Central memory CD8-positive, alpha-beta T cell (primary cell): ENCODE results near the gene LPIN3.

Experiments
- ATAC-seq: fragments of 150-1000 bp; cut with Tn5 transposase; replicated peaks from 2 replicates; pipeline ENCODE4 v1.10.0; 2022; ENCODE audit warnings: mild to moderate bottlenecking, moderate FRiP score, moderate number of reproducible peaks; ENCODE audit not compliant: poor library complexity, severe bottlenecking; ENCODE audit errors: extremely low read depth
- DNase-seq, 2 donors: peaks; one replicate each; pipeline ENCODE4 v3.0.0; 2021; ENCODE audit warnings: low spot score in 2 of 2
- H3K27ac Mint-ChIP-seq: one replicate; pipeline ENCODE4 v1.8.0; 2022; ENCODE audit warnings: low read depth, mild to moderate bottlenecking, moderate library complexity, mixed read lengths
- H3K27me3 Mint-ChIP-seq: one replicate; pipeline ENCODE4 v1.8.0; 2022; ENCODE audit warnings: mixed read lengths
- H3K36me3 Mint-ChIP-seq: one replicate; pipeline ENCODE4 v1.8.0; 2022; ENCODE audit warnings: mild to moderate bottlenecking, moderate library complexity, mixed read lengths; ENCODE audit not compliant: insufficient read depth
- H3K4me1 Mint-ChIP-seq: one replicate; pipeline ENCODE4 v1.8.0; 2022; ENCODE audit warnings: mixed read lengths
- H3K4me3 Mint-ChIP-seq: one replicate; pipeline ENCODE4 v1.8.0; 2022; ENCODE audit warnings: mild to moderate bottlenecking, moderate library complexity, mixed read lengths
- H3K9me3 Mint-ChIP-seq: one replicate; pipeline ENCODE4 v1.8.0; 2022; ENCODE audit warnings: mixed read lengths

The LPIN3 gene

DNA sequence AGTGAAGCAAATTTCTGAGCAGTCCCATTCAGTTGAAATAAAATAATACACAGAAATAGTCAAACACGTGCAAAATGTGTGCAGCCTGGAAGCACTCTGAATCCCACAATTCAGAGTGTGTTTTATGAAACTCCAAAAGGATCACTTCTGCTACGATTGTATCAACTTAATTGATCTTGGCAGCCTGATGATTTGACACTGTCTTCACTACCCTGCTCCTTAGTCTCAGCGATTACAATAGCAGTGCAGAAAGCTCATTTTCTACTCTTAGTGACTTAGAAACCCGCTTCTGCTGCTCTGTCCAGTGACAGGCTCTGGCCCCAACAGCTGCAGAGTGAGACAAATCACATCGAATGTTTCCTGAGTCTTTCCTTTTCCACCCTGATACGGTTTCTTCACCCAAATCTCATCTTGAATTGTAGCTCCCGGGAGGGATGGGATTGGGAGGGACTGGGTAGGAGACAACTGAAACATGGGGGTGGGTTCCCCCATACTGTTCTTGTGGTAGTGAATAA lies 42.2 kb downstream of the LPIN3 start:
- Mint-ChIP-seq H3K9me3 (no peaks in the 10 kb centered on the region), H3K27me3 (peaks cover 56% of the 10 kb centered on the region), H3K4me3 (no peak overlapping the region), H3K4me1 (no peaks in the 10 kb centered on the region), H3K36me3 (no peaks in the 10 kb centered on the region), H3K27ac (no peak overlapping the region)
- DNase-seq = no peak
- no peak for ATAC-seq

DNA sequence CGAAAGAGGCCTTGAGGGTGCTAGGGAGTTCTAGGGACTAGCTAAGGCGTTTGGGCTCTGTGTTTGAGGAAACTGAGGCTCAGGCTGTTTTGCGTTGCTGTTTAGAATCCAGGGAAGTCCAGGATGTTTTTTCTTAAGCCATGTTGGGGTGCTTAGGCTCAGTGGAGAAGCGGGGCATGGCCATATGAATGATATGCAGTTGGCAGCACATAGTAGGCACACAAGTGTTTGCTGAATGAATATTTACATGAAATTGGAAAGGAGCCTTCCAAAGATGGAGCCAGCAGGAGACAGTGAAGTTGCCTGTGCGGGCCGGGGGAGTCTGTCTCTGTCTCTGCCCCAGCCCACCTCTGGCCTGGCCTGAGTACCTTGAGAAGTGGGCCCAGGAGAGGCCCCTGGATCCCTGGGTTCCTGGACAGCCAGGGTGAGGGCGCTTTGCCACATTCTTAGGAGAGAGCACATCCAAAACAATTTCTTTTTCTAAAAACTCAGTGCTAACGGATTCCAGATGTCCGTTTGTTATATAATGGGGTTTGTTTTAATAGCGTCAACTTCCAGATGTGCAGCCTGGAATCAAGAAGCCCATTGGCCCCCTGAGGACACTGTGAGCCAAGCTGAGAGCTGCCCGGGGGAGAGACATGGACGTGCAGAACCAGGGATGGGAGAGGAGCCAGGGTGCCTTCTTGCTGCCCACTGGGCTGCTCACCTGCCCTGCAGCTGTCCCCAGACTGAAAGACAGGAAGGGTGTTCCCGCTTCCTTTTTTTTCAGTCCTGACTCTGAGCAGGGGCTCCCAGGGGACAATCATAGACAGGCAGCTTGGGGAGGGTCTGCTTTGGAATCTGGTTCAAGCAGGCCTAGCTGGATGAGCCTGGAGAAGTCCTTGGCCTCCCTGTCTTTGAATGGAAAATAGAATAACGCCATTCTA lies 46.1 kb downstream of the LPIN3 start:
- DNase-seq = no peak
- H3K27me3 Mint-ChIP-seq = peaks cover 31% of the 10 kb centered on the region
- H3K4me1 Mint-ChIP-seq = no peaks in the 10 kb centered on the region
- H3K9me3 Mint-ChIP-seq = no peaks in the 10 kb centered on the region
- H3K27ac Mint-ChIP-seq = no peak overlapping the region
- H3K4me3 Mint-ChIP-seq = no peak overlapping the region
- H3K36me3 Mint-ChIP-seq = no peaks in the 10 kb centered on the region
- ATAC-seq = no peak

DNA sequence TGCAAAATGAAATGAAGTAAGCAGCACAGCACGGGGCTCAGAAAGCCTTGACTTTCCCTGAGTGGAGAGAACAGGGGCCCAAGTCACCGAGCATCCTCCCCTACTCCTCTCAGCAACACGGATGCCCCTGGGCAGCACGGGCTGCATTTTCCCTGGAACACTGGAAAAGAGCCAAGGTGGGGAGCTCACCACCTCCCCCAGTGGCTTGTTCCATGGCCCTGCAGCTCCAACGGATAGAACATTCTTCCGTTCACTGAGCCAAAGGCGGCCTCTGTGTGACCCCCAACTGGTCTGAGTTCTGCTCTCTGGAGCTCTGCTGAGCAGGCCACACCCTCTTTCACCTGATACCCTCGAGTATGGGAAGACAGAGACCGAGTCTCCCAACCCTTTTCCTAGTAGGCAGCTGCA lies 46.8 kb downstream of the LPIN3 start:
- H3K27ac Mint-ChIP-seq = no peak overlapping the region
- H3K36me3 Mint-ChIP-seq = no peaks in the 10 kb centered on the region
- no peak overlapping the region for H3K4me3 Mint-ChIP-seq
- H3K4me1 Mint-ChIP-seq = no peaks in the 10 kb centered on the region
- DNase-seq (no peak), ATAC-seq (no peak)
- H3K9me3 Mint-ChIP-seq = no peaks in the 10 kb centered on the region
- H3K27me3 Mint-ChIP-seq = peaks cover 31% of the 10 kb centered on the region

DNA sequence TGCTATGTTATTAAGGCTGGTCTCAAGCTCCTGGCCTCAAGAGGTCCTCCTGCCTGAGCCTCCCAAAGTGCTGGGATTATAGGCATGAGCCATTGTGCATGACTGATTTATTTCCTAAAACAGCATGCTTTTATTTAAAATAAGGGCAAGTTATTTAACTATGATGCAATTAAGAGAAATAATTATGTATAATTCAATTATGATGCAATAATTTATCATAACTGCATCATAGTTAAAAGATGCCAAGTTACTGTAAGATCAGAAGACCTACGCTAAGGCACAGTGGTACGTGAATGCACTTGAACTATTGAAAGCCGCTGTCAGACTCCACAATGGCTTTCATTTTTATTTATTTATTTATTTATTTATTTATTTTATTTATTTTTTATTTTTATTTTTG lies 50.3 kb downstream of the LPIN3 start:
- Mint-ChIP-seq H3K36me3 (peaks cover 1% of the 10 kb centered on the region), H3K4me3 (no peak overlapping the region), H3K9me3 (no peaks in the 10 kb centered on the region), H3K27me3 (peaks cover 7% of the 10 kb centered on the region), H3K27ac (no peak overlapping the region), H3K4me1 (no peaks in the 10 kb centered on the region)
- ATAC-seq (no peak), DNase-seq (no peak)

DNA sequence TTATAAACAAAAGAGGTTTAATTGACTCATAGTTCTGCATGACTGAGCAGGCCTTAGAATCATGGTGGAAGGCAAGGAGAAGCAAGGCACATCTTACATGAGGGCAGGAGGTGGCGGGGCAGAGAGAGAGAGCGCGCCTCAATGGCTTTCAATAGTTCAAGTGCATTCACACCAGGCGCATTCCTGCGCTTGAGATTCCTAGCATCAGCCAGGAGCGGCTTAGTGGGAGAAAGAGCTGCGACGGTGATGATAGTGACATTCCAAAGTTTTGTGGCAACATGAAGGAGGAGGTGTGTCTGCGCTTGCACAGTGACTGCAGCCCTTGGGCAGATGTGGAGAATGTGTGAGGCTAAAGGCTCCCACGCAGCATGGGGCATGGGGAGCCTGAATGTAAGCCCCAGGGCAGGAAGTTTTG lies 51.0 kb downstream of the LPIN3 start:
- Mint-ChIP-seq H3K27ac (no peak overlapping the region), H3K9me3 (no peaks in the 10 kb centered on the region), H3K27me3 (peaks cover under 1% of the 10 kb centered on the region), H3K36me3 (peaks cover 1% of the 10 kb centered on the region), H3K4me1 (peaks cover 4% of the 10 kb centered on the region), H3K4me3 (no peak overlapping the region)
- no peak for DNase-seq
- no peak for ATAC-seq

DNA sequence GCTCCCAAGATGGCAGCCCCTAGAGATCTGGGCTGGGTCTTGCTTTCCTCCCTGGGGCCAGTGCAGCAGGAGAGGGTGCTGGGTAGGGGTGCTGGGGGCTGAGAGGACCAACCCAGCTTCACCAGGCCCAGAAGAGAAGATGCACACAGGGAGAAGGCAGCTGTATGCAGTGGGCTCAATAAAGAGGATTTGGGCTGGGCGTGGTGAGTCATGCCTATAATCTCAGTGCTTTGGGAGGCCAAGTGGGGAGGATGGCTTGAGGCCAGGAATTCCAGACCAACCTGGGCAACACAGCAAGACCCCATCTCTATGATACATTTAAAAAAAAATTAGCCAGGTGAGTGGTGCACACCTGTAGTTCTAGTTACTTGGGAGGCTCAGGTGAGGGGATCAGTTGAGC lies 51.7 kb downstream of the LPIN3 start:
- H3K27ac Mint-ChIP-seq = no peak overlapping the region
- no peaks in the 10 kb centered on the region for H3K27me3 Mint-ChIP-seq
- no peak overlapping the region for H3K4me3 Mint-ChIP-seq
- no peaks in the 10 kb centered on the region for H3K9me3 Mint-ChIP-seq
- peaks cover 5% of the 10 kb centered on the region for H3K4me1 Mint-ChIP-seq
- H3K36me3 Mint-ChIP-seq = peaks cover 1% of the 10 kb centered on the region
- no peak for ATAC-seq
- DNase-seq = no peak

DNA sequence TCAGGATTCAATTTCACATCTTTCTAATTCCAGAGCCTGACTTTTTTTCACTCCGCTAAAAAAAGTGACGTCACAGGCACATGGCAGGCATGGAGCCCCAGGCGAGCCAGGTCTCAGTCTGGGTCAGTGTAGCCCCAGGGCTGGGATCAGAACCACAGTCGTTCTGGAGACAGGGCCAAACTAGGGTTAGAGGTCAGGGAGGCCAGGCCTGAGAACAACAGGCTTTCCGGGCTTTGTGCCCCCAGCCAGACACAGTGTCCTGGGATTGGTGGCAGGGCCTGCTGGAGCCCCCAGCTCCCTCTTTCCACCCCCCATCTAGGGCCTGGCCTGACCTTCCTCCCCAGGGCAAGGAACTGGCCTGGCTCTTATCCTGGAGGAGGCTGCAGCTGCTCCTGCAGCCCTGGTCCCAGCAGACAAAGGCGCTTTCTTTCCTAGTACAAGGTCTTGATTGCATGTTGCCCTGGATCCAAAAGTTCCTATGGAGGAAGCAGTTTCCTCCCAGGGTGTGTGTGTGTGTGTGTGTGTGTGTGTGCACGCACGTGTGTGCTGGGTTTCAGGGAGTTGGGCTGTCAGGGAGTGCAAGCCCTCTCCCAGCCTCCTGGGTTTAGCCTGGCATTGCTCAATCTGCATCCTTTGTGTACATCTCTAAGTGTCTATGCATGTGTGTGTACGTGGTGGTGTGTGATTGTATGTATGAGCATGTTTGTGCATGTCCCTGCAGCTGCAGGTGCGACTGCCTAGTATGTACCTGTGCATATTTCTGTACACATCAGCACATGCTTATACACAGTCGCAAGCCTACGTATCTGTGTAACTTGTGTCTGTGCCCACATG lies 52.5 kb downstream of the LPIN3 start:
- Mint-ChIP-seq H3K4me1 (peaks cover 5% of the 10 kb centered on the region), H3K9me3 (no peaks in the 10 kb centered on the region), H3K36me3 (peaks cover 1% of the 10 kb centered on the region), H3K27ac (no peak overlapping the region), H3K4me3 (no peak overlapping the region), H3K27me3 (no peaks in the 10 kb centered on the region)
- DNase-seq (no peak), ATAC-seq (no peak)

DNA sequence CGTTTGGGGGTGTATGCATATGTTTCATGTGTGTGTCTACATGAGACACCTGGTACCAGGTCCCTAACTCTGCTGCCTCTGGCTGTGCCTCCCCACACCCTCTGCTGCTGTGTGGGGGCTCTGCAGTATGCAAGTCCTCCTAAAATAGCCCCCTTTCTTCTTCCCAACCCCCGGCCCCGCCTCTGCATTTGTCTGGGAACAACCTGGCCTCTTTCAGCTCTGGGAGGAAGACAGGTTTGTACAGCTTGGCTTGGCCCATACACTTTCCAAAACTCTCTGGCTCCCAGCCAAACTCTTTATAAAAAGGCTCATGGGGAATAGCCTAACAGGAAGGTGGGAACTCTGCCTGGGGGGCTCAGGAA lies 53.1 kb downstream of the LPIN3 start:
- Mint-ChIP-seq H3K9me3 (no peaks in the 10 kb centered on the region), H3K36me3 (peaks cover 1% of the 10 kb centered on the region), H3K4me1 (peaks cover 5% of the 10 kb centered on the region), H3K27ac (no peak overlapping the region), H3K27me3 (no peaks in the 10 kb centered on the region), H3K4me3 (no peak overlapping the region)
- DNase-seq = no peak
- no peak for ATAC-seq

DNA sequence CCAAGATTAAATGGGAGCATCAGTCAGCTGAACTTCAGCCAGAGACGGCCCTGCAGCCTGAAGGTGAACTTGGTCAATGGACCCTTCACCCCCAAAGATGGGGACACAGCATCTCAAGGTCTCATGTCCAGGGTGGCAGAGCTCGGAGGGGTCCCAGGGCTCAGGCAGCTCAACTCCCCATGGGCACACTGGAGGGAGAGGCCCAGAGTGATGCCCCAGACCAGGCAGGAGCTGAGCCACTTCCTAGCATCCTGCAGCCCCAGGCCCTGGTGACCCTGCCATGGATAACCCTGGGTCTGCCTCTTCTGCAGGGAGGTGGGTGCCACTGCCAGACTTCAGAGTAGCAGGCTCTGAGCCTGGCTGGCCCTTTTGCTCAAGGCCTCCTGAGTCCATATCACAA lies 53.5 kb downstream of the LPIN3 start:
- Mint-ChIP-seq H3K4me3 (no peak overlapping the region), H3K27me3 (no peaks in the 10 kb centered on the region), H3K4me1 (peaks cover 5% of the 10 kb centered on the region), H3K27ac (no peak overlapping the region), H3K9me3 (no peaks in the 10 kb centered on the region), H3K36me3 (peaks cover 1% of the 10 kb centered on the region)
- no peak for ATAC-seq
- DNase-seq = no peak

DNA sequence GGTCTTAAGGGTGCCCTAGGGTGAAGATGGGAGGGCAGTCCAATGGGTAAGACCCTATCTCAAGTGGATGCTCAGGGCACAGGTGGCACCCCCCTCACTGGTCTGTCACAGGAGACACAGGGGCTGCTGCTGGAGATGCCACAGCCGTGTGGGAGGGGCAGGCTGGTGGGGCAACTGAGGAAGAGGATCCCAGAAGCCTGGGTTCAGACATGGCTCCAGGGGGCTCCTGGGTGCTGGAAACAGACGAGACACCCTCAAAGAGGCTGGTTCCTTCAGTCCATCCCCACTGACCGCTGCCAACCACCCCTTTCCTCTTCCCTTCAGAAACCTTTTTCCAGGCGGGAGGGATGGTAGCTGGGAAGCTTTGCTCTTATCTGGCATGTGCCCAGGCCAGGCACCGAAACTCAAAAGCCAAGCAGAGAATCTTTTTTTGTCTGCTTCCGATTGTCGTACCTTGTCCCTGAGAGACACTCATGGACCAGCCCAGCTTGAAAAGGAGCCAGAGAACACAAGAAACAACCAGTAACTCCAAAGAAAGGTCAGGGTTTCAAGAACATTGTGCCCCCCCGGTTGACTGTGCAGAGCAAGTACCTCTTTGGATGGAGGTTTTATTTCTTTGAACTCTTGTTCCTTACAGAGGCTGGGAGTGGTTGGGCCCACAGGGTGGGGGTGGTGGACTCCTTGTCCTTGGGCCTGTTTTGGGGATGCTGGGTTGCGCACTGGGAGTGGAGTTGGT lies 54.5 kb downstream of the LPIN3 start:
- peaks cover 1% of the 10 kb centered on the region for H3K36me3 Mint-ChIP-seq
- peaks cover 5% of the 10 kb centered on the region for H3K4me1 Mint-ChIP-seq
- H3K27me3 Mint-ChIP-seq = no peaks in the 10 kb centered on the region
- DNase-seq = no peak
- no peak for ATAC-seq
- H3K4me3 Mint-ChIP-seq = no peak overlapping the region
- H3K9me3 Mint-ChIP-seq = no peaks in the 10 kb centered on the region
- H3K27ac Mint-ChIP-seq = no peak overlapping the region

DNA sequence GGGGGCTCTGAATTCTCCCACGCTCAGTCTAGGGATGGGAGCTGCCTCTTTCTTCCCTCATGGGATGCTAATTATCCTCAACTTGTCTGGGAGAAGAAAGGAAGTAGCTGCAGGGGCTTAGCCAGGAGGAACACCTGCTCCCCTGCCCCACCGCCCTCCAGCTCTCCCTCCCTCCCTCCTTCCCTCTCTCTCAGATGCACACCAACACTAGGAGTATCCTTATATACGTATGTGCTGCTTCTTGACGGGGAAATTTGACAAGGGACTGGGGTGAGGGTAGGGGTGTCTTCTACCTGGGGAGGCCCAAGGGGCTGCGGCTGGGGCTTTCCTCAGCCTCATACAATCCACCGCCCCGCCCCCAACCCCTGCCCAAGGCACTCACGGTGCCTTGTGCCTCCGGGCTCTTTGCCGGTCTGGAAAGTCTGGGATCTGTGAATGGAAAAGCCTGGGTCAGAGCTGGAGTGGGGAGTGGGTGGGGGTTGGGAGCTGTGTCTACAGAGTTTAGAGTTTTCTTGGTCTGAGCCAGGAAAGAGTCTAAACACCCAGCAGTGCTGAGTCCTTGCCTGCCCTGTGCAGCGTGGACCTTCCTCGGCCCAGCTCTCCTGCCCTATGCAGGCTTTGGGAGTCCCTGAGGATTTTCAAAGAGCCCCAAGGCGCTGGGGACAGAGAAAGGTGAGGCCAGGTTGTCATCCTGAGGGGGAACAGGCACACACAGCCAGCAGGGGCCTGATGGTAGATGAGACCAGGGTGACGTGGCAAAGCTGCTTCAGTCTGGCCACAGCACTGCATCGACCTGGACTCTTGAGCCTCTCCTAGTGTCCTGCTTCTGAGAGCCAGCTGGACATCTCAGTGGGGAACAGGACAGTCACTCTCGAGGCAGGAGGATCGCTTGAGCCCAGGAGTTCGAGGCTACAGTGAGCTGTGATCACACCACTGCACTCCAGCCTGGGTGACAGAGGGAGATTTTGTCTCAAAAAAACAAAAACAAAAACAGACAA lies 55.3 kb downstream of the LPIN3 start:
- Mint-ChIP-seq H3K4me3 (no peak overlapping the region), H3K27ac (no peak overlapping the region), H3K27me3 (no peaks in the 10 kb centered on the region), H3K36me3 (peaks cover 1% of the 10 kb centered on the region), H3K4me1 (peaks cover 5% of the 10 kb centered on the region), H3K9me3 (no peaks in the 10 kb centered on the region)
- DNase-seq (no peak), ATAC-seq (no peak)
